ENCODE data around the gene RBM42.

The RBM42 gene

DNA sequence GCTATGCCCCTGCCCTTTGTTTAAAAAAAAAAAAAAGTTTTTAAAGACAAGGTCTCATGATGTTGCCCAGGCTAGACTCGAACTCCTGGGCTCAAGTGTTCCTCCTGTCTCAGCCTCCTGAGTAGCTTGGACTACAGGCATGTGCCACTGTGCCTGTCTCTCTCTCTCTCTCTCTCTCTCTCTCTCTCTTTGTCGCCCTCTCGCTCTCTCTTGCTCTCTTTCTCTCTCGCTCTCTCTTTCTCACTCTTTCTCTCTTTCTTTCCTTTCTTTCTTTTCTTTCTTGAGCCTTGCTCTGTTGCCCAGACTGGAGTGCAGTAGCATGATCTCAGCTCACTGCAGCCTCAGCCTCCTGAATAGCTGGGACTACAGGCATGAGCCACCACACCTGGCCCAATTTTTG is 26.8 kb downstream of the RBM42 start:
- DNase-seq, result no peak

DNA sequence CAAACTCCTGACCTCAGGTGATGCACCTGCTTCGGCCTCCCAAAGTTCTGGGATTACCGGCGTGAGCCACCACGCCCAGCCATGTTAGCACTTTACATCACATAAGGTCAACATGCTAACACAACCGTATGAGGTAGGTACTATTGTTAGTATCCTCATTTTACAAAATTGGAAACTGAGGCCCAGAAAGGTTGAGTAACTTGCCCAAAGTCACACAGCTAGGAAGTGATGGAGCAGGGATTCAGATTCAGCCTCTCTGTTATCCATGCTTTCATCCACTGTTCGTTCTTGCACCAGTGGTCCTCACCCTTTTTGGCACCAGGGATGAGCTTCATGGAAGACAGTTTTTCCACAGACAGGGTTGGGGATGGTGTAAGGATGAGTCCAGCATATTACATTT is 27.9 kb downstream of the RBM42 start:
- DNase-seq, result no peak

DNA sequence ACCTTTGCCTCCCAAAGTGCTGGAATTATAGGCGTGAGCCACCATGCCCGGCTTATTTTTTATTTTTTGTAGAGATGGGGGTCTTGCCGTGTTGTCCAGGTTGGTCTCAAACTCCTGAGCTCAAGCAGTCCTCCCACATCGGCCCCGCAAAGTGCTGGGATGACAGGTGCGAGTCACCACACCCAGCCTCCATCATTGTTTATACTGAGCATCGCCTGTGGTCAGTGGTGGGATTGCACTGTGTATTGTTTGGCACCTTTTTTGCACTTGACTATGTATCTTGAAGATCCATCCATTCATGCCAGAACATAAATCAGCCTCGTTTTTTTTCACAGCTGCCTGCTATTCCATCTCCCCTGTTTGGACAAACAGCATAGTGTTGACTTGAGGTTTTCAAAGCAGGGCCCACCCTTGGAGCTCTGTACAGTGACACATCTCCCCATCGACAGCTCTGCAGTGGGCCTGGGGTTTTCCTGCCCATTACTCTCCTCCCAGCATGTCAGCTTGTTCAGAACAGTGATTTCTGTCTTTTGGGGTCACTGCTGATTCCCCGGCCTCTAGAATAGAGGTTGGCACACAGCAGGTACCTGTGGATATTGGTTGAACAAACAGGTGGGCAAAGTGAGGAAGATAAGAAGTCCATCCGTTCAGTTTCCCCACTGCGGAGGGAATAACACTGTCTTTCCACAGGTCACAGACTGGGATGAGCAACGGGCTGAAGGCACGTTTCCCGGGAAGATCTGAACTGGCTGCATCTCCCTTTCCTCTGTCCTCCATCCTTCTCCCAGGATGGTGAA is 29.3 kb downstream of the RBM42 start:
- DNase-seq, result no peak

DNA sequence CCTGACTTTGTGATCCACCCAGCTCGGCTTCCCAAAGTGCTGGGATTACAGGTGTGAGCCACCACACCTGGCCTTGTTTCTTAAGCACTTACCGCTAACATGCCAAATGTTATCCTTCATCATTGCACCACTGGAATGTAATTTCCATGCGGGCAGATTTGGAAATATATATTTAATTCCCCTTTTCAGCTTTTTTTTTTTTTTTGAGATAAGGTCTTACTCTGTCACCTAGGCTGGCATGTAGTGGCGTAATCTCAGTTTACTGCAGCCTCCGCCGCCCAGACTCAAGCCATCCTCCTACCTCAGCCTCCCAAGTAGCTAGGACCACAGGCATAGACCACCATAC is 33.1 kb downstream of the RBM42 start:
- no peak for DNase-seq

DNA sequence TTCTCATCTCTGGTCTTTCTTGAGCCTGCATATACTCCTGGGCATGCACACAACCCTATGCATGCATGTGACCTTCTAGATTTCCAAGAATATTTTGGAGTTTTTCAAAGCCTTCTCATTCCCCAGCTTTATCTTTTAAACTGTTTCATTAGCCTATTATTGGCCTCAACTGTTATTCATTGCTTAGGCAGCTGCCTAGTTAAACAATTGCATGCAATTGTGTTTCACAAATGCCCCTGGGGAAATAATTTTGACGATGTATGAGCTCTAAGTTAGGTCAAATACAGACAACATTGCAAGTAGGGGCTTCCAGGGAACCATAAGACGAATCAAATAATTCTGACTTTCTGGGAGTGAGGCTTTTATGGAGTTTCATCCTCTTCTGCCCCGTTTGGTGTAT is 35.1 kb downstream of the RBM42 start:
- no peak for DNase-seq

DNA sequence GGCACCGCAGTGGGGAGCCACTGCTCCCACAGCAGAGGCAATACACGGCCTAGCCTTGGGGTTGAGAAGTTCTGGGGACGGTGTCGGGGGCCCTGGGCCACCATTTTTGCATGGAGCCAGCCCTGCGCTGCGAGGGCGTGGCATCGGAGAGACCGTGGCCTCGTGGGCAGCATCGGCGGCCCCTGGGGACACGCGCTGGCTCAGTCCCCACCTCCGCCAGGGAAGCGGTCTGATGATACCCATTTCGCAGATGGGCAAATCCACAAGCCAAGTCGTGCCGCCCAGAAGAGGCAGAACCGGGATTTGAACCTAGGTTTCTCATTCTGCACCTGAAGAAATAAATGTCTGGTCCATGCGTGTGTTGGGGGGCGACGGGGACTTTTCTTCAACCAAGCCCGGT is 36.3 kb downstream of the RBM42 start:
- no peak for DNase-seq

DNA sequence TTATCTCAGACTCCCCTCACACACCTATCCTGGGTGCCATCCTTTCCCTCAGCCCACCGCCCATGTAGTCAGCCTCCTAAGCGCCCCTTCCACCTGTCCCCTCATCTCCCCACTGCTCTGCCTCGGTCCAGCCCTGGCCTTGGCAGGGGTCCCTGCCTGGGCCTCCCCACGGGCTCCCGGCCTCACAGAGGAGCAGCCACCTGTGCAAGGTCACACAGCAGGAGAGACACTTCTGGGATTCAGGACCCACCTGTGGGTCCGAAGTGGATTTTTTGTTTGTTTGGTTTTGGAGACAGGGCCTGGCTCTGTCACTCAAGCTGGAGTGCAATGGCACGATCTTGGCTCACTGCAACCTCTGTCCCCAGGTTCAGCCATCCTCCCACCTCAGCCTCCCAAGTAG is 36.8 kb downstream of the RBM42 start:
- DNase-seq, result no peak

DNA sequence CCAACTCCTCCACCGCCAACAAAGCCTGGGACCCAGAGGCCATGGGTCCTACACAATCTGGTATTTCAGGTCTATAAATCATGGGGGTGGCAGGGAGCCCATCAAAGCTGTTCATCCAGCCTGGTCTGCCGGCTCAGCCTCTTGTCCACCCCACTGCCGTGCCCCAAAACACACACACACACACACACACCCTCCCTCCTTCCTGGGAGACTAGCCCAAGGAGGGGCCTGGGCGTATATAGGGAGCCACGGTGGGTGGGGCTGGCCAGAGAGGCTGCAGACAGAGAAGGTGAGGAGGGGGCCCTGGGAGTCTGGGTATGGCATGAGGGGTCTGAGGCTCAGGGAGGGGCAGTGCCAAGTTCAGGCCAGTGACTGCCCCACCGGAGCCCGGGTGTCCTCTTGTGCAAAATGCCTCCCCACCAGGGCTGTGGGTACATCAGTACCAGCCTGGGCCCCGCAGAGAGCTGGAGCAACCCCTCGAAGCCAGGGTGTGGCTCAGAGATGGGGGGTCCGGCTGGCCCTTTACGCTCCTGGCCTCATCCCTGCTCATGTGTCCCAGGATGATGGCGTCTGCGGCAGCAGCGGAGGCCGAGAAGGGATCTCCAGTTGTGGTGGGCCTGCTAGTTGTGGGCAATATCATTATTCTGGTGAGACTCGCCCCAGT is 37.5 kb downstream of the RBM42 start, which contains the start of gene UPK1A:
Gene UPK1A, plus strand, starts transcription at position 267 of the 663 bp plus-strand sequence. Its CDS starts 296 bp downstream, at position 563.
- no peak for DNase-seq

DNA sequence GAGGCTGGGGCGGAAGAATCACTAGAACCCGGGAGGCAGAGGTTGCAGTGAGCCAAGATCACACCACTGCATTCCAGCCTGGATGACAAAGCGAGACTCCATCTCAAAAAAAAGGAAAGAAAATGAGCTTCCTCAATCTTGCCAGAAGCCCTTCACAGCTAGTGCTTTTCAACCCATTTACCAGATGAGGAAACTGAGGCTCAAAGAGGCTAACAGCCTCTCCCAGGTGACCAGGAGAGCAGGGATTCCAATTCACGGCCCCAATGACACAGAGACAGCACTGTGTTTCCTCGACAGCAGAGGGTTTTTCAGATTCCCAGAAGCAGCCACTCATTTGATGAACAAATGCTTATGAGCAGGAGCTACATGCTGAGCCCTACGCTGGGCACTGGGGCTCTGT is 40.7 kb downstream of the RBM42 start:
- DNase-seq, result no peak

DNA sequence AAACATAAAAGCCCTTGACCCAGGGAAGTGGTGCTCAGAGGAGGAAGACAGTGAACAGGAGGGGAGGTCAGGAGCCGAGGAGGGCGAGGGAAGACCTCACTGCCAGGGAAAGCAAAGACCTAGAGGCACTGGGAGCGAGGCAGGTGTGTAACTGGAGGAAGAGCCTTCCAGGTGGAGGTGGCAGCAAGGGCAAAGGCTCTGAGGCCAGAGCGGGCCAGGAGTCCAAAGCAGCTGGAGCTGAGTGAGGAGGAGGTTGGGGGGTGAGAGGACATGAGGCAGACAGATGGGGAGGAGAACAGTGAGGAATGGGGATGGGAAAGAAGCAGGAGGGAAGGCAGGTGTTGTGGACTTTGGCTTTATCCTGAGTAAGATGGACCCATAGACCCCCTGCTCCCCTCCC is 41.1 kb downstream of the RBM42 start:
- DNase-seq, result no peak

DNA sequence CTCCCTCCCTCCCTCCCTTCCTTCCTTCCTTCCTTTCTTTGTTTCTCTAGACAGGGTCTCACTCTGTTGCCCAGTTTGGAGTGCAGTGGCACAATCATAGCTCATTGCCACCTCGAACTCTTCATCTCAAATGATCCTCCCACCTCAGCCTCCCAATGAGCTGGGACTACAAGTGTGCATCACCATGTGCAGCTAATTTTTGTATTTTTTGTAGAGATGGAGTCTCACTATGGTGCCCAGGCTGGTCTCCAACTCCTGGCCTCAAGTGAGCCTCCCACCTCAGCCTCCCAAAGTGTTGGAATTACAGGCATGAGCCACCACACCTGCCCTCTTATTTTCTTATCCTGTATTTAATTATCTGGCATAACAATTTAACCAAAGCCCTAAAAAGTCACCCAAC is 41.9 kb downstream of the RBM42 start:
- no peak for DNase-seq

DNA sequence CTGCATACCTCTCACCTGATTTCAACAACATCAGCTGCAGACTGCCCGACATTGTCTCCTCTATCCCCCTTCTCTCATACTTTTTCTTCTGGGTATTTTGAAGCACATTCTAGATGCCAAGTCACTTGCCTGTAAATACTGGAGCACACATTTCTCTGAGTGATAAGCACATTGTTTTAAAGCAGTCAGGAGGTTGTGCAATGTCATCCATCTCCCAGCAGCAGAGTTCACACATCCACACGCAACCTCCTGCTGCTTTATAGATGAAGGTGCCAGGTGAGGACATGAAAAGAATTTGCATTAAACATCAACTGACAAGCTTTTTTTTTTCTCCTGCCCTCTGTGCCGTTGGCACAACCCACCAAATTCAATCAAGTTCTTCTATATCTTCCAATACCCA is 43.0 kb downstream of the RBM42 start:
- DNase-seq, result no peak

DNA sequence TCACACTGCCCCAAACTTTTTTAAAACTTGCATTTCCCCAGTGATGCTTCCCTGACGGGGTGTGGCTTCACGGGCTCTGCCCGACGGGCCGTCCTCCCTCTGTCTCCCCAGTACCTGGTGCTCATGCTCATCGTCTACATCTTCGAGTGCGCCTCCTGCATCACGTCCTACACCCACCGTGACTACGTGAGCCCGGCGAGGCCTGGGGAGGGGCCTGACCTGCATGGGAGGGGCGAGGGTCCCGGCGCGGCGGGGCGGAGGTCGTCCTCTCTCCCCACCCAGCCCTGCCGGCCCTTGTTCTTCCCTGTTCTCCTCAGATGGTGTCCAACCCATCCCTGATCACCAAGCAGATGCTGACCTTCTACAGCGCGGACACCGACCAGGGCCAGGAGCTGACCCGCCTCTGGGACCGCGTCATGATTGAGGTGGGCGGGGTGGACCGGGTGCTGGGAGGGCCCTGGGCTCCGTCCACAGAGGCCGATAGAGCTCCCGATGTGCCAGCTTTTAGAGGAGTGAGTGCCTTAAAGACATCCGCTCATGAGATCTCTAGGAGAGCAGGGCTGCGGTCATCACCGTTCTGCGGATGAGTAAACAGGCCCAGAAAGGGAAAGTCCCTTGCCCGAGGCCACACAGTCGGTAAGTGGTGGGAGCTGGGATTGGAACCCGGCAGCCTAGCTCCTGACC is 44.4 kb downstream of the RBM42 start:
- peak; percentile 72 for DNase-seq

DNA sequence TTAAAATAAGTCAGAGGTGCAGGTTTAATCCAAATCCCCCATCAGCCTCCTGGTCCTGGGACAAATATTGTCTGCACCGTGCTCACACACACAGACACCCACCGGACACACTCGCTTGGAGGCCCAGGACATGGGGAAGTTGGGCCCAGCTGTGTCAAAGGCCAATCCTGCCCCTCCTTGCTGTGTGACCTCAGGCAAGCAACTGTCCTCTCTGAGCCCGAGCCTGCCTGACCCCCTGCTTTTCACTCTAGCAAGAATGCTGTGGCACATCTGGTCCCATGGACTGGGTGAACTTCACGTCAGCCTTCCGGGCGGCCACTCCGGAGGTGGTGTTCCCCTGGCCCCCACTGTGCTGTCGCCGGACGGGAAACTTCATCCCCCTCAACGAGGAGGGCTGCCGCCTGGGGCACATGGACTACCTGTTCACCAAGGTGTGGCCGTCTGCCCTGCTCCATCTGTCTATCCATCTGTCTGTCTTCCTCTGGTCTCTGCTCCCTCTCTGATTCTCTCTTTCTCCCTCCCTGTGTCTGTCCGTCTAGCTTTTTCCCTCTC is 46.8 kb downstream of the RBM42 start:
- no peak for DNase-seq
